OCI-LY3 (cell line): ENCODE measurements around the gene HP.

Source experiments
- H2AFZ ChIP-seq: fragments of 200-600, 300-600 bp; shearing (Covaris generic); 2 replicates; pipeline ENCODE4 v1.6.0; 2014; ENCODE audit warnings: antibody characterized with exemption, low read depth, low read length
- H3K27ac ChIP-seq: fragments of 200-600, 300-600 bp; sonication (generic); 2 replicates; pipeline ENCODE4 v1.5.1; 2014; ENCODE audit warnings: mild to moderate bottlenecking, low read length, moderate library complexity, mixed read lengths
- H3K27me3 ChIP-seq: fragments of 200-600, 300-600 bp; sonication (generic); 2 replicates; pipeline ENCODE4 v1.6.1; 2014; ENCODE audit warnings: low read depth, low read length, mixed read lengths
- H3K36me3 ChIP-seq: fragments of 200-600, 300-600 bp; sonication (generic); replicated peaks from 2 replicates; pipeline ENCODE3; 2014; ENCODE audit warnings: low read depth, low read length, mixed read lengths
- H3K4me1 ChIP-seq: fragments of 300-600, 200-600 bp; sonication (generic); 2 replicates; pipeline ENCODE4 v1.6.1; 2014; ENCODE audit warnings: low read length, mixed read lengths
- H3K4me2 ChIP-seq: fragments of 200-600, 300-600 bp; sonication (generic); 2 replicates; pipeline ENCODE4 v1.6.1; 2014; ENCODE audit warnings: low read length, mixed read lengths
- H3K4me3 ChIP-seq: fragments of 300-600, 200-600 bp; sonication (generic); 2 replicates; pipeline ENCODE4 v1.5.1; 2014; ENCODE audit warnings: antibody characterized with exemption, mild to moderate bottlenecking, low read length, moderate library complexity
- H3K79me2 ChIP-seq: fragments of 300-600, 200-600 bp; shearing (Covaris generic); 2 replicates; pipeline ENCODE4 v1.6.1; 2014; ENCODE audit warnings: mild to moderate bottlenecking, low read length, mixed read lengths
- H3K9ac ChIP-seq: fragments of 300-600, 200-600 bp; shearing (Covaris generic); 2 replicates; pipeline ENCODE4 v1.6.0; 2014; ENCODE audit warnings: mild to moderate bottlenecking, low read length, moderate library complexity
- H3K9me3 ChIP-seq: fragments of 200-600, 300-600 bp; shearing (Covaris generic); 2 replicates; pipeline ENCODE4 v1.6.1; 2014; ENCODE audit warnings: low read length, mixed read lengths; ENCODE audit not compliant: insufficient read depth
- H4K20me1 ChIP-seq: fragments of 200-600, 300-600 bp; sonication (generic); 2 replicates; pipeline ENCODE4 v1.6.1; 2016; ENCODE audit warnings: low read length, mixed read lengths; ENCODE audit not compliant: insufficient read depth
- EZH2phosphoT487 ChIP-seq: fragments of 200-600 bp; shearing (Covaris generic); IDR thresholded peaks from 2 replicates; pipeline ENCODE4 v1.6.1; 2018; ENCODE audit warnings: antibody characterized with exemption, mixed run types, low read depth
- TF ChIP-seq, protein P1 (sequence below): fragments of 200-600, 300-600 bp; sonication (generic); IDR thresholded peaks from 2 replicates; pipeline ENCODE4 v1.5.1; 2014; ENCODE audit warnings: antibody characterized with exemption, low read length, low read depth

The HP gene

DNA sequence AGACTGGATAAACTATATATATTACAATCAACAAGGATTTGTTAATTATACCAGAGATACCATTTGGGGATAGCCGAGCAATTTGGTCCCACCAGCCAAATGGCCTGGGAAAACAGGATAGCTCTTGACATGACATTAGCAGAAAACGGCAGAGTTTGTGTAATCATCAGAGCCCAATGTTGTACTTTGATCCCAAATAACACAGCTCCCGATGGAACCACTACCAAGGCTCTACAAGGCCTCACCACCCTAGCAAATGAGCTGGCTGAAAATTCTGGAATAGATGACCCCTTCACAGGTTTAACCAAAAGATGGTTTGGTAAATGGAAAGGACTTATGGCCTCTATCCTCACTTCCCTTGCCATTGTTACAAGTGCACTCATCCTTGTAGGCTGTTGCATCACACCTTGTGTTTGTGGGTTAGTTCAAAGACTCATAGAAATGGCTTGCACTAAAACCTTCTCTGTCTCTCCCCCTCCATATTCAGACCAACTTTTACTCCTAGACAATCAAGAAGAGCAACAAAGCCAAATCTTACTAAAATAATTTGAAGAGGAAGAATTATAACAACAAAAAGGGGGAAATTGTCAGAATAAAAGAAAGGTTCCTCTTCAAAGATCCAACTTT is 29.6 kb downstream of the HP start:
- Histone ChIP-seq H3K4me2 (no peak overlapping the region), H3K27me3 (no peaks in the 10 kb centered on the region), H3K4me1 (no peaks in the 10 kb centered on the region), H2AFZ (no peak overlapping the region), H3K9ac (no peak overlapping the region), H3K4me3 (no peak overlapping the region), H3K9me3 (peaks cover 14% of the 10 kb centered on the region), H4K20me1 (no peaks in the 10 kb centered on the region), H3K36me3 (peaks cover 49% of the 10 kb centered on the region), H3K27ac (no peak overlapping the region), H3K79me2 (no peaks in the 10 kb centered on the region)
- TF ChIP-seq EZH2phosphoT487: no peak
- TF ChIP-seq, protein P1, sequence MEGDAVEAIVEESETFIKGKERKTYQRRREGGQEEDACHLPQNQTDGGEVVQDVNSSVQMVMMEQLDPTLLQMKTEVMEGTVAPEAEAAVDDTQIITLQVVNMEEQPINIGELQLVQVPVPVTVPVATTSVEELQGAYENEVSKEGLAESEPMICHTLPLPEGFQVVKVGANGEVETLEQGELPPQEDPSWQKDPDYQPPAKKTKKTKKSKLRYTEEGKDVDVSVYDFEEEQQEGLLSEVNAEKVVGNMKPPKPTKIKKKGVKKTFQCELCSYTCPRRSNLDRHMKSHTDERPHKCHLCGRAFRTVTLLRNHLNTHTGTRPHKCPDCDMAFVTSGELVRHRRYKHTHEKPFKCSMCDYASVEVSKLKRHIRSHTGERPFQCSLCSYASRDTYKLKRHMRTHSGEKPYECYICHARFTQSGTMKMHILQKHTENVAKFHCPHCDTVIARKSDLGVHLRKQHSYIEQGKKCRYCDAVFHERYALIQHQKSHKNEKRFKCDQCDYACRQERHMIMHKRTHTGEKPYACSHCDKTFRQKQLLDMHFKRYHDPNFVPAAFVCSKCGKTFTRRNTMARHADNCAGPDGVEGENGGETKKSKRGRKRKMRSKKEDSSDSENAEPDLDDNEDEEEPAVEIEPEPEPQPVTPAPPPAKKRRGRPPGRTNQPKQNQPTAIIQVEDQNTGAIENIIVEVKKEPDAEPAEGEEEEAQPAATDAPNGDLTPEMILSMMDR: no peak

DNA sequence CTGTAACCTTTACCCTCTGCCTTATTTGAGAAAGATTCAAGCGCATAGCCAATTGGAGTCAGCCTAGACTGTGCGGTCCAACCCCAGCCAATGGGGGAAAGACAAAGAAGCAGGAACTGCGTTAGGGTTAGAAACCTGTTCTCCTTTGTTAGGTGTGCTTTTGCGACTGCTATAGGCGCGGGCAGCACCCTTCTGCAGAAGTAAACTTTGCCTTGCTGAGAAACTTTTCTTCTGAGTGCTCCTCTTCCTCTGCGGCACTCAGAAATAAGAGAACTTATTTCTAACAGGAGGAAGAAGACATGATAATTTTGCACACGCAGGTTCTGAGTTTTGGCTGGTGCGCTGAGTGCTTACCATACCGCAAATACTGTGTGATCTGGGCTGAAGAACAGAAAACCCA is 30.1 kb downstream of the HP start:
- no peak overlapping the region for H3K27ac ChIP-seq
- no peak for TF ChIP-seq EZH2phosphoT487
- TF ChIP-seq, protein P1: no peak
- no peaks in the 10 kb centered on the region for H3K27me3 ChIP-seq
- no peak overlapping the region for H2AFZ ChIP-seq
- no peak overlapping the region for H3K9ac ChIP-seq
- H3K9me3 ChIP-seq: peaks cover 14% of the 10 kb centered on the region
- no peak overlapping the region for H3K4me2 ChIP-seq
- peaks cover 53% of the 10 kb centered on the region for H3K36me3 ChIP-seq
- H4K20me1 ChIP-seq: no peaks in the 10 kb centered on the region
- H3K79me2 ChIP-seq: no peaks in the 10 kb centered on the region
- H3K4me1 ChIP-seq: no peaks in the 10 kb centered on the region
- no peak overlapping the region for H3K4me3 ChIP-seq

DNA sequence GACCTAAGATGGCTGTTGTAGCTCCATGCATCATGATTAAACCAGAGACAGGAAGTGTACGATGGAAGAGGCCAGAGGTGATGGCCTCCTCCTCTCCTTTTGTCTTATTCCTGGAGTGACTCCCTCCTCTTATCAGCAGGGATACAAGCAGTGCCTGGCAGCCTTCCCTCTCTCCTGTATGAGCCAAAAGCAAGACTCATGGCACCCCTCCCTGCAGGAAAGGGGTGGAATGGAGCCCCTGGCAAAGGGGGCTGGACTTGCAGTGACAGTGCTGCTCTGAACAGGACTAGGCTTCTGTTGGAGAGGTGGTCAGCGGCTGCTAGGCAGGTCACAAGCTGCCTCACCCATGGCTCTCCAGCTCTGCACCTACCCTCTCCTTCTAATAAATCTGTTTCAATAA is 30.7 kb downstream of the HP start:
- H3K27ac ChIP-seq: no peak overlapping the region
- peaks cover 14% of the 10 kb centered on the region for H3K9me3 ChIP-seq
- H4K20me1 ChIP-seq: no peaks in the 10 kb centered on the region
- no peaks in the 10 kb centered on the region for H3K79me2 ChIP-seq
- no peak overlapping the region for H2AFZ ChIP-seq
- no peak for TF ChIP-seq EZH2phosphoT487
- H3K4me1 ChIP-seq: no peaks in the 10 kb centered on the region
- no peak overlapping the region for H3K4me2 ChIP-seq
- H3K36me3 ChIP-seq: peaks cover 58% of the 10 kb centered on the region
- no peak overlapping the region for H3K4me3 ChIP-seq
- no peaks in the 10 kb centered on the region for H3K27me3 ChIP-seq
- no peak overlapping the region for H3K9ac ChIP-seq

DNA sequence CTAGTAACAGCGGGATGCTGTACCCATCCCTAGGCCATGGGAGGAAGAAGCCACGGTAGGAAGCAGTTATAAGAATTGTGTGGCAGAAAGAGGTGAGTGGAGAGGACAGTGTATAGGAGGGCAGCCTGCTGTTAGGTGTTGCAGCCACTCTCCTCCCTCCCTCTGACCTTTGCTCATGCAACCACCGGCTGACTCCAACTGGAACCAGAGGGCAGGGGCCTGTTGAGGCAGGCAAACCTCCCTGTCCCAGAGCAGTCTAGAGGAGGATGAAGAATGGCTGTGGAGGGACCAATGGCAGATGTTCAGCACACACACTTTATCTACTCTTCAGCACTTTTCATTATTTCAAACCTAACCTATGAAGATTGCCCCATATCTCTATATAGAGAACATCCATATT is 36.9 kb downstream of the HP start:
- H3K4me2 ChIP-seq: no peak overlapping the region

More for the DNA sequence above, 36.9 kb downstream of the HP start:
- Histone ChIP-seq H3K4me3 (no peak overlapping the region), H3K36me3 (peaks cover 32% of the 10 kb centered on the region), H3K9me3 (no peaks in the 10 kb centered on the region), H3K4me1 (peaks cover 19% of the 10 kb centered on the region), H4K20me1 (no peaks in the 10 kb centered on the region), H3K27me3 (no peaks in the 10 kb centered on the region), H2AFZ (no peak overlapping the region), H3K79me2 (peaks cover 52% of the 10 kb centered on the region), H3K9ac (no peak overlapping the region), H3K27ac (no peak overlapping the region)
- TF ChIP-seq, protein P1: no peak
- no peak for TF ChIP-seq EZH2phosphoT487
